Epithelial cell of proximal tubule (primary cell): ENCODE results near the gene PRR18. TPM values are rescaled to one million over a fixed set of nuclear protein-coding genes. Genes with fewer than 3 reads are reported as not detected.

ENCODE experiments used
- DNase-seq: peaks from one replicate; pipeline ENCODE4 v3.0.0-alpha.2; 2011; ENCODE audit warnings: low read depth
- H3K4me3 ChIP-seq: 2 replicates; pipeline ENCODE4 v1.5.1; 2011; ENCODE audit warnings: low read depth, mild to moderate bottlenecking, low read length
- CTCF ChIP-seq: conservative IDR thresholded peaks from 2 replicates; pipeline ENCODE4 v1.5.1; 2012; ENCODE audit warnings: low read depth, mild to moderate bottlenecking, low read length
- total RNA-seq: library from RNA; depleted of rRNA; stranded (reverse); fragments of >200 nt; gene quantifications from 2 replicates; pipeline ENCODE4 v1.2.3, GENCODE V29; 2015

Gene PRR18
- total RNA-seq, 1 donor from 2014 or later: not detected

DNA sequence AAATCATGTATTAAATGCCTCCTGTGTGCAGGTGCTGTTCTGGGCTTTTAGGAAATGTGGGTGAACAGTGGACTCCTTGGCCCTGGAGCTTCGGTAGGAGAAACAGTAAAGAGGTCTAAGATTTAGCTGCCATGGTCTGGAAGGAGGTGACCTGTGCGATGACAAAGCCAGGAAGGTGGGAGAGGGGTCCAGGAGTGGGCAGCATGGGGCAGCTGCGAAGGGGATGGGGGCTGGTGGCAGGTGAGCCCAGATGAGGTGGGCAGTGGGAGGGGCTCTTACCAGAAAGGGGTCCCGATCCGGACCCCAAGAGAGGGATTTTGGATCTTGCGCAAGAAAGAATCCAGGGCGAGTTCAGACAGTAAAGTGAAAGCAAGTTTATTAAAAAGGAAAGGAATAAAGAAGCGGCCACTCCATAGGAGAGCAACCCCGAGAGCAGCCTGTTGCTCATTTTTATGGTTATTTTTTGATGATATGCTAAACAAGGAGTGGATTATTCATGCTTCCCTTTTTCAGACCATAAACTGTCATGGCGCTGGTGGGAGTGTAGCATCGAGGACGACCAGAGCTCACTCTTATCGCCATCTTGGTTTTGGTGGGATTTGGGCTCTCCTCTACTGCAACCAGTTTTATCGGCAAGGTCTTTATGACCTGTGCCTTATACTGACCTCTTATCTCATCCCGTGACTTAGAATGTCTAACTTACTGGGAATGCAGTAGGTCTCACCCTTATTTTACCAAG lies 38.7 kb downstream of the PRR18 start:
- DNase-seq: no peak

GRCh38 chr6:166268431-166268830 lies 39.8 kb downstream of the PRR18 start:
- no peak for DNase-seq
- TF ChIP-seq CTCF: no peak
- H3K4me3 ChIP-seq: no peak overlapping the region

More for the DNA sequence above, 38.7 kb downstream of the PRR18 start:
- TF ChIP-seq CTCF: no peak
- H3K4me3 ChIP-seq: no peak overlapping the region

GRCh38 chr6:166267526-166267925 lies 40.7 kb downstream of the PRR18 start:
- H3K4me3 ChIP-seq: no peak overlapping the region
- DNase-seq: no peak
- no peak for TF ChIP-seq CTCF

GRCh38 chr6:166266336-166266735 lies 41.9 kb downstream of the PRR18 start:
- DNase-seq: no peak
- no peak for TF ChIP-seq CTCF

GRCh38 chr6:166262743-166263515 lies 45.3 kb downstream of the PRR18 start:
- no peak for DNase-seq
- TF ChIP-seq CTCF: no peak
- no peak overlapping the region for H3K4me3 ChIP-seq

More at GRCh38 chr6:166266336-166266735, 41.9 kb downstream of the PRR18 start:
- H3K4me3 ChIP-seq: no peak overlapping the region

- H3K4me3 ChIP-seq: no peak overlapping the region
- no peak for DNase-seq
- no peak for TF ChIP-seq CTCF
Observed at GRCh38 chr6:166259296-166259977, 48.8 kb downstream of the PRR18 start.
